Measurements from ENCODE around the gene CHST11.

- TF ChIP-seq POLR2AphosphoS5 (IDR thresholded peaks at IDR 0.05; ENCODE audit: borderline replicate concordance, low read depth, low read length) = no peak
- no peak for TF ChIP-seq EZH2 (IDR thresholded peaks at IDR 0.05)
- TF ChIP-seq FOXP2 (optimal IDR thresholded peaks at IDR 0.05; ENCODE audit: control extremely low read depth, extremely low read length, insufficient read depth) = no peak
These were observed 152.7 kb downstream of the CHST11 start for GRCh38 chr12:104609445-104609844.
